Effector CD8-positive, alpha-beta T cell (primary cell): Measurements from ENCODE around the gene B3GNT8.
"Not testable (repeated sequence)": the region's sequence is repeated elsewhere in the genome, so short reads cannot be mapped to it uniquely, and the experiment has no call there.

ENCODE experiments used
- DNase-seq: peaks from one replicate; lab custom pipeline; 2025; lab: John Stamatoyannopoulos, UW
- total RNA-seq, 4 experiments: gene quantifications; one replicate each; lab custom pipeline; 2026; lab: John Stamatoyannopoulos, UW

The B3GNT8 gene, protein sequence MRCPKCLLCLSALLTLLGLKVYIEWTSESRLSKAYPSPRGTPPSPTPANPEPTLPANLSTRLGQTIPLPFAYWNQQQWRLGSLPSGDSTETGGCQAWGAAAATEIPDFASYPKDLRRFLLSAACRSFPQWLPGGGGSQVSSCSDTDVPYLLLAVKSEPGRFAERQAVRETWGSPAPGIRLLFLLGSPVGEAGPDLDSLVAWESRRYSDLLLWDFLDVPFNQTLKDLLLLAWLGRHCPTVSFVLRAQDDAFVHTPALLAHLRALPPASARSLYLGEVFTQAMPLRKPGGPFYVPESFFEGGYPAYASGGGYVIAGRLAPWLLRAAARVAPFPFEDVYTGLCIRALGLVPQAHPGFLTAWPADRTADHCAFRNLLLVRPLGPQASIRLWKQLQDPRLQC
- total RNA-seq: 0 to 1.5 (median 0.68) reads per million in 4 experiments

DNA sequence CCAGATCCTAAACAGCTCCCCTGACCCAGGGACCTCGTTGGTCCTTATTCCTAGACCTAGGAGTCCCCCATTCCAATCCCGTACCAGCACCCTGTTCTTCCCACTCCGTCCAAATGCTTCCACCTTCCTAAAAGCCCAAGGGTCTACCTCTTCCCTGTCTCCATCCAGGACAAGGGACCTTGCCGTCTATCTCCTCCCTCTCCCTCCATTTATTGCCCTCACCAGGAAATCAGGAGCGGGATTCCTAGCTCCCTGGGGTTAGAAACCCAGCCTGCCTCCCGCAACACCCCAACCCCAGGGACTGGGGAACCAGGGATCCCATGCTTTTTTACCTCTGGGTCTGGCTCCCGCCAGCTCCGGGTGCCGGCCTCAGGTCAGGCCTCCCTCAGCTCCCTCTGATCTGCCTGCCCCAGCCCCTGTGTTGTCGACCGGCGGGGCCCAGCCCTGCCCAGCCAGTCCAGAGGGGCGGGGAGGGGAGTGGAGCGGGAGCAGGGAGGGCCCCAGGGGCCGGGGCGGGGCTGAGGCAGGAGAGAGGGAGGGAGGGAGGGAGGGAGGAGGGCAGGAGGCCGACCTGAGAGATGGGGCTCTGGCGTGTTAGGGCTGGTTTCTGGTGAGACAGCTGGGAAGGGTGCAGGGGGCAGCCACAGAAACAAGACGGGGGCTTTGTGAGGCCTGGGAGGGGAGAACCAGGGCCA is at the start of gene B3GNT8:
TSS of gene B3GNT8 (minus strand) at position 423 of the 695 bp plus-strand sequence. CDS start 596 bp downstream, outside the sequence.
- DNase-seq: peak; percentile 10

DNA sequence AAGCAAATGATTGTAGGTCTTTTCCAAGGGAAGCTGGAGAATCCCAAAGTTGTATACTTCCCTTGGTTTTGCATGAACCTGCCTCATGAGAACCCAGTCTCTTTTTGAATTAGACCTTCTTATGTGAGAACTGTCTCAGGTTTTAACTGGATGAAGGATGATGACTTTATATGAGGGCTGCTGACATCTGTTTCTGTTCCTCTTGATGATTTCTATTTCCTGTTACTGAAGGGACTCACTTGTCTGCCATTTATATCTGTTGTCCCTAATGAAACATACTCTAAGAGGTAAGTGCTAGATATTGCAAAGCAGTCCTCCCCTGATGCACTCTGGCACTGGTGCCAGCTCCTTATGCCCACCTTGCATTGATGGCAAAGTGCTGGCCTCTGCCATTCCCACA is 49.4 kb upstream of the B3GNT8 start:
- no peak for DNase-seq

DNA sequence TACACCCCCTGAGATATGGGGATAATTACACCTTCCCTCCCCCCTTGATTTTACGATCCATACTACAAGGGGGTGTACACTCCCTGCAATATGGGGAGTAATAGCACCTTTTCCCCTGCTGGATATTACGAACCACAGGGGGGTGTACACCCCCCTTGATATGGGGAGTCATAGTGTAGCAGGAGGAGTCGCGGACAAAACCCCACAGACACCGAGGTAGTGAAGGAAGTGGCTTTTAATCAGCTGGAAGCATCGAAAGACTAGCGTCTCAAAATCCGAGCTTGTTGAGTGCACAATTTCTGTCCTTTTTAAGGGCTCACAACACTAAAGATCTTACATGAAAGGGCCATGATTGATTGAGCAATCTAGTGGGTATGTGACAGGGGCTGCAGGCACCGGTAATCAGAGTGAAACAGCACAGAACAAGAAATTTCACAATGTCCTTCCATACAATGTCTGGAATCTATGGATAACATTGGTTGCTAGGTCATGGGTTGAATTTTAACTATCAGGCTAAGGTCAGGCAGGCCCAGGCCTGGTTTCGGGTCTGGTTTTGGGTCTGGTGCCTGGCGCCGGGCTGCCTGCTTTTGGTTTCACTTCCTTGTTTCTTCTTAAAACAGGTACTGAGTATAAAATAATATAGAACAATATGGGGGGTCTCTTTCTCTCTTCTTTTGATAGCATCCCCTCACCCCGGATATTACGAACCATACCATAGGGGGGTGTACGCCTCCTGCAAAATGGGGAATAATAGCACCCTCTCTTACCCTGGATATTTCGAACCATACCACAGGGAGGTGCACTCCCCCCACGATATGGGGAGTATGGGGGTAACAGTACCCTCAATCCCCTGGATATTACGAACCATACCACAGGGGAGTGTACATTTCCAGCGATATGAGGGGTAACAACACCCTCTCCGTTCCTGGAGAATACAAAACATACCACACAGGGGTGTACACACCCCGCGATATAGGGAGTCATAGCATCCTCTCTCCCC is 36.4 kb upstream of the B3GNT8 start:
- not testable (repeated sequence) for DNase-seq

DNA sequence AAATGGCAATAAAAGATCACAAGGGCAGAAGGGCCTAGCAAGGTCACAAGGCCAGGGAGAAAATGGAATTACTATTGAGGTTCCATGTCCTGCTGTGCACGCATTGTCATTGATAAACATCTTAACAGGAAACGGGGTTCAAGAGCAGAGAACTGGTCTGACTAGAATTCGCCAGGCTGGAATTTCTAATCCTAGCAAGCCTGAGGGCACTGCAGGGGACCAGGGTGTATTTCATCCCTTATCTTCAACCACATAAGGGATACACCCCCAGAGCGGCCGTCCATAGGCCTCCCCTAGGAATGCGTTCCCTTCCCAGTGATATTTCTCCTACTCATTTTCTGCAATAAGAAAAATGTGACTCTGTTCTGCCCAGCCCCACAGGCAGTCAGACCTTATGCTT is 35.3 kb upstream of the B3GNT8 start:
- no peak for DNase-seq

DNA sequence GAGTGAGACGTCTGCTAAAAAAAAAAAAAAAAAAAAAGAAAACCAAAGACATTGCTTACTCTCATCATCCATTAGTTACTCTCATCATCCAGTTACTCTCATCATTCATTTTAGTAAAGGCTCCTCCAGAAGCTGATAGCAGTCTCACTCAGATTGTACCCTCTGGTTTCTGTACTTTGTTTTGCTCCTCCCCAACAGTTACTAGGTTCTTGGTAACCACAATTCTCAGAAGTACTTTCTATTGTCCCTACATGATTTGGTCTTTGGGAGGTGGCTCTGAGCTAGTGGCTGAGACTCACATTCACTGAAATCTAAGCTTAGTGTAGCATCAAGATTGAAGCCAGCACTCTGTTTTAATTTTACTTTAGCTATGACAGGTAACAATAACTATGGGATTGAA is 30.1 kb upstream of the B3GNT8 start:
- no peak for DNase-seq

DNA sequence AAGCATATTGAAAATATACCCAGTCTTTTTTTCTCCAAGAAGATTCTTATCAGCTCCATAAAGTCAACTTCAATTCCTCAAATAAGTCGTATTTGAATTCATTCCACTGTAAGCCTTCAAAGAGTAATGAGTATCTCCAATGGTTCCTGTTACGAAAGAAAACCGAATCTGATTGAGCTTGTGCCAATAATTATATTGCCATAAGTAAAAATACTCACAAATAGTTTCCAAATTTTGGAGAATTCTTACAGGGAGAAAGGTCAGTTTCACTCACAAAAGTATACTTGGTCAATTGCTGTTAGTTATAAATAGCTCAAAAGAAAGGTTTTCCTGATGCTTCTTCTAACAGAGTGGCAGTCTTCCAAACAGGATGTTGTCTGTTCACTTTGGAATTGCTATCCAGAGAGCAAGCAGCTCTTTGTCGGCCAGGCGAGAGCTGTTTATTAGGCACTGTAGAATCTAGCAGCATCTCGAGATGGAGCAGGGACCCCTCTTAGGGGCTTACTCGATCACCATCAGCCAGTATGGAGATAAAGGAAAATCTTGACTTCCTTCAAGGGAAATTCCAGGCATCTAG is 29.3 kb upstream of the B3GNT8 start:
- no peak for DNase-seq

DNA sequence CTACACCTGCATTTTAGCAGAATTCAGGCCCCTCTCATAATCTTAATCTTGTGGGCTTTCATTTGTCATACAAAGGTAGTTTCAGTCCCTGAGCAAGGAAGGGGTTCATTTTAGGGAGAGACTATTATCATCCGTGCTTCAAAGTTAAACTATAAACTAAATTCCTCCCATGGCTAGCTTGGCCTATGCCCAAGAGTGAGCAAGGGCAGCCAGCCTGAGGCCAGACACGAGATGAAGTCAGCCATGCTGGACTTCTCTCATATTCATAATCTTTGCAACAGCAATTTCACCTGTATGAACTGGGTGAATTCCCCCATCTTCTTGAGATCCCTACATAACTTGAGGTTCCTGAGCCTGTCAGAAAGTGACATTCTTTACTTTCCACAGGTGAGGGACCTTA is 28.8 kb upstream of the B3GNT8 start:
- no peak for DNase-seq

DNA sequence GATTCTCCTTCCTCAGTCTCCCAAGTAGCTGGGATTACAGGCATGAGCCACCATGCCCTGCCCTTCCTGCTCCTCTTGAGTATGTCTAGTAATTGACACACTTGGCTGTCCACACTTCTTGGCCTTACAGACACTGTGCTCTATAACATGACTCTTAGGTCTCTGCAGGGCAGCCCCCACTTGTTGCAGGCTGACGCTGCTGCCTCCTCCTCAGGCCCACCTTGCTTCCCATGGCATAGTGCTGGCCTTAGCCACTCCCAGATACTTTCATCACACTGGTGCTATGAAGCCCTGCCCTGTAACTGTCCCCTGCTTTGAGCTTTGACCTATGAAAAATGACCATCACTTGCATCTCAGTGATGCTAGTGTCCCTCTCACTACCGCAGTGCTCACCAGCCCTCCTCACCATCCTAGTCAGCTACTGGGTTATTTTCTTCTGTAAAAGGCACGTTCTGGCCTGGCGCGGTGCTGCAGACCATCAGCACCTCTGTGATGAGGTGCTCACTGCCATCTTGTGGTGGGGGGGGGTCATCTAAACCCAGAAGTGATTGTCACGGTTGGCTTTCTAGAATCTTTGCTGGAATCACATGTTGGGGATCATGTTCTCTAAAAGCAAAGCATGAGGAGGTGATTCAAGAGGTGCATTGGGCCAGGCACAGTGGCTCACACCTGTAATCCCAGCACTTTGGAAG is 25.6 kb upstream of the B3GNT8 start:
- no peak for DNase-seq

DNA sequence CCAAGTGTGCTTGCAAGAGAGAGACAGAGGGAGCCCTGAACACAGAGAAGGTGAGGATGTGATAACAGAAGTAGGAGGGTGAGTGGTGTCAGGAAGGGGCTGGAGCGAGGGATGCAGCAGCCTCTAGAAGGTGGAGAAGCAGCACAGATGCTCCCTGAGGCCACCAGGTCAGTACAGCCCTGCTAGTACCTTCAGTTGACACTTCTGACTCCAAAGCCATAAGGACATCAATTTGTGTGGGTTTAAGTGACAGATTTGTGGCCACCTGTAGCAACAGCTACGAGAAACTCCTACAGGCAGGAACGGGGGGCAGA is 22.6 kb upstream of the B3GNT8 start:
- no peak for DNase-seq

DNA sequence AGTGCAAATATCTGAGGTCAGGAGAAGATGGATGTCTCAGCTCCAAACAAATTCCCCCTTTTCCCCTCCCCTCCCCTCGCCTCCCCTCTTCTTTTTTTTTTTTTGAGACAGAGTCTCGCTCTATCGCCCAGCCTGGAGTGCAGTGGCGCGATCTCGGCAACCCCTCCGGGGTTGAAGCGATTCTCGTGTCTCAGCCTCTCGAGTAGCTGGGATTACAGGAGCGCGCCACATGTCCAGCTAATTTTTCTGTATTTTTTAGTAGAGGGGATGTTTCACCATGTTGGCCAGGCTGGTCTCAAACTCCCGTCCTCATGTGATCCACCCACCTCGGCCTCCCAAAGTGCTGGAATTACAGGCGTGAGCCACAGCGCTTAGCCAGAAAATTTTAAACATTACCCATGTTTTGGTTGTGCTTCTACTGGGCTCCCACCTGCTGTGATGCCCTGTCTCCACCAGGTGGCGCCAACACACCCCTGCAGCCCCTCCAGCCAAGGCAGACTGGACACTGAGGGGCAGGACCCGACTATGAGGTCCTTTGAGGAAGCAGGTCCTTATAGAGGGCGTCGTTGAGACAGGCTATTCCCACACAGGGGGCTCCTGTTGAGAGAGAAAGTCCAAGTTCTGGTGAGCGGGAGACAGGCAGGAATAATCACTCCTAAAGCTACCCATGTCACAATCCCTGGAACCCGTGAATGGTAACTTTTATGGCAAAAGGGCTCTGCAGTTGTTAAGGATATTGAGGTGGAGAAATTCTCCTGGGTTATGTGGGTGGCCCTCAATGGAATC is 22.1 kb upstream of the B3GNT8 start:
- DNase-seq: peak; percentile 62

DNA sequence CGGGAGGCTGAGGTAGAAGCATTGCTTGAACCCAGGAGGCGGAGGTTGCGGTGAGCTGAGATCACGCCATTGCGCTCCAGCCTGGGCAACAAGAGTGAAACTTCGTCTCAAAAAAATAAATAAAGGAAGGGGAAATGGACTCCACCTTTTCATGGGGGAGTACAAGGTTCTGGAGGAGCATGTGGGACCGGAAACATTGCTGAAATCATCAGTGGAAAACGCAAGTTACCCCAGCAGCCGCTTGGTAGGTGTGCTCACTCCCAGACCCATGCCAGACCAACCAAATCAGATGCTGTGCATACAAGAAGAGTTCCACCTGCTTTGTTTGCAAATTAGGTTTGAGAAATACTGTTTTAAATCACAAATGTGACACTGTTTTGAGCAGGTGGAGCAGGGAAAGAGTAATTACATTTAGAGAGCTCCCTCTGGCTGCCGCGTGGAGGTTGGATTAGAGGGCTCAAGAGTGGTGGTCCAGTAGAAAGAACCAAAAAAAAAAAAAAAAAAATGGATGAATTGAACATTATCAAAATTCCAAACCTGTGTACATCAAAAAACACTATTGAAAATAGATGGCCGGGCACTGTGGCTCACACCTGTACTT is 20.7 kb upstream of the B3GNT8 start:
- DNase-seq: no peak

DNA sequence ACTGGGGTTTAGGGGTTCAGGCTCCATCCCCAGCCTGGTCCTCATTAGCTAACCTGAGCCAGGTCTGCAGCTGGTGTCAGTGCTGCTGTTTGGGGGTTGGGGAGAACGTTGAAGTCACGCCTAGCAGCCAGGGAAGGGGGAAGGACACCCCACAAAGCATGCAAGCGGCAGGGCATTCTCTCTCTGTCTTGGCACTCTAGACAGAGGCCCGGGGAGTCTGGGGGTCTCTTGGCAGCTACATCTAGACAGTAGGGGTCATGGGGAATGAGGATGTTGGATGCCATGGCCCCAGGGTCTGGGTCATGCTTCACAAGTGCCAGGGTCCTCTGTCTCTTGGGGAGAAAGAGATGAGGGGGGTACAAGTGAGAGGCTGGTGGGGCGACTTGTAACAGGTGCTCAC is 18.4 kb upstream of the B3GNT8 start:
- no peak for DNase-seq

DNA sequence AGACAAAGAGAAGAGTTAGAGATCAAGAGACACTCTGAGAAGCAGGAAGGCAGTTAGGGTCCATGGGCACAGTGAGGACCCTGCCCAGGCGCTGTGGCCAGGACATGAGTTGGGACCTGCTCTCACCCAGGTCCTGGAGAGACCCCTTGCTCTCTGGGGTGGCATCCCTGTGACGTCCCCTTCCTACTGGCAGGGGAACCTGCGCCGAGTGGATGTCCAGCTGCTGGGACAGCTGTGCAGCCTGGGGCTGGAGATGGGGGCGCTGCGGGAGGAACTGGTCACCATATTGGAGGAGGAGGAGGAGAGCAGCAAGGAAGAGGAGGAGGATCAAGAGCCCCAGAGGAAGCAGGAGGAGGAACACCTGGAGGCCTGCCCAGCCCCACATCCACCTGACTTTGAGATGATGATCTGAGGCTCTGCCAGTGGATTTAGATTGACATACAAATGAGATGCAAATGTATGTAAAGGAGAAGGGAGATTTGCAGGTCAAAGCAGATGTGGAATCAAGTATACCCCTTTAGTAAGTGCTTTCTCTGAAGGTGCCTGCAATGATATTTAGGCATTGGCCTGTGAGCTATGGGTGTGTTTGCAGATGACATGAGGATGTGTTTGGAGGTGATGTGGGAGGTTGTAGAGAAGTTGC is 16.8 kb upstream of the B3GNT8 start:
- DNase-seq: no peak

DNA sequence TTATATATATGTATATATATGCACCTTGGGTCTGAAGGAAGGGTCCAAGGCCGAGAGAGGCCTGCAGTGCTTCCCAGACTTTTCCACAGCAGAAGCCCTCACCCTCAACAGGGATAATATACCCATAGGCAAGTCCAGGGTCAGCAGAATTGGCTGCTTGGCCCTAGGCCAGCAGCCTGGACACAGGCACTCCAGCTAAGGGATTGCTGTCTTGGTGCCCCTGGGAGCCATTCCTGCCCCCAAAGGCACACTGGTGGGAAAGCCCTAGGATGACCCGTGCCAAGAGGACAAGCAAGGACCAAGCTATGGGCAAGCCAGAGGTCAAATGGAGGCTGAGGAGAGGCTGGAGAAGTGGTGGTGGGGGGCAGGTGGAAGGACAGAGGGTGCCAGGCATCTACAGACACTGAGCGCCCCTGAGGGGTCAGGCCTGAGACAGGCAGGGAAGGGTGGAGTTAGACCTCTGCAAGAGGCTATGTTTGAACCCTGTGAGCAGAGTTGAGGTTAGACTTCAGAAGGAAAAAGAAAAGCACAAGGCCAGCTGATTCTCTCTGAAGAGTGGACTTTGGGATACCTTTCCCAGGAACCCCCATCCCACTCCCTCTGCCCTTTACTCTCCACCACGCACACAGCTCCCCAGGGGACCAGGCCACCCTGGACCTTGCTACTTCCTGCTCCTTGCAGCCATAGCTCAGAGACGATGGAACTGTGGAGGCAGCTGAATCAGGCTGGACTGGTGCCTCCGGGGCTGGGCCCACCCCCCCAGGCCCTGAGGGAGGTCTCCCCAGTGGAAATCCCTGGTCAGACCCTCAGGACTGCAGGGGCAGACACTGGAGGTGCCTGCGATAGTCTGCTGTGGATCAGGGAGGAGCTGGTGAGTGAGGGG is 15.5 kb upstream of the B3GNT8 start, which contains the start of gene ERICH4:
TSS of gene ERICH4 (plus strand) at position 684 of the 883 bp plus-strand sequence. CDS start at position 698, 14 bp downstream.
- DNase-seq: no peak

DNA sequence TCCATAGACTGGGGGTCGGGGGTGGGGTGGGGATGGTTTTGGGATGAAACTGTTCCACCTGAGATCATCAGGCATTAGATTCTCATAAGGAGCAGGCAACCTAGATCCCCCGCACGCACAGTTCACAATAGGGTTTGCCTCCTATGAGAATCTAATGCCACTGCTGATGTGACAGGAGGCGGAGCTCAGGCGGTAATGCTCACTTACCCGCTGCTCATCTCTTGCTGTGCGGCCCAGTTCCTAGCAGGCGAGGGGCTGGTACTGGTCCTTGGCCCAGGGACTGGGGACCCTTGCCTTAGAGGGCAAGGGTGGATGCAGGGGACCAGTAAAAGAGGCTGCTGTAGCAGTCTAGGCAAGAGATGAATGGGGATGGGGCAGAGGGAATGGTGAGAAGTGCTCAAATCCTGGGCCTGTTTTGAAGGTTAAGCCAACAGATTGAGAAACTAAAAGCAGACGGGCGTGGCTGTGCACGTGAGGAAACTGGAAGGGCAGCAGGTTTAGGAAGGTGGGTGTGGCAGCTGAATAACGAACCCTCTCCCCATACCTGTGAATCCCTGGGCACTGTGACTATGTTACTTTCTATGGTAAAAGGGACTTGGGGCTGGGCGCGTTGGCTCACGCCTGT is 14.3 kb upstream of the B3GNT8 start:
- no peak for DNase-seq

DNA sequence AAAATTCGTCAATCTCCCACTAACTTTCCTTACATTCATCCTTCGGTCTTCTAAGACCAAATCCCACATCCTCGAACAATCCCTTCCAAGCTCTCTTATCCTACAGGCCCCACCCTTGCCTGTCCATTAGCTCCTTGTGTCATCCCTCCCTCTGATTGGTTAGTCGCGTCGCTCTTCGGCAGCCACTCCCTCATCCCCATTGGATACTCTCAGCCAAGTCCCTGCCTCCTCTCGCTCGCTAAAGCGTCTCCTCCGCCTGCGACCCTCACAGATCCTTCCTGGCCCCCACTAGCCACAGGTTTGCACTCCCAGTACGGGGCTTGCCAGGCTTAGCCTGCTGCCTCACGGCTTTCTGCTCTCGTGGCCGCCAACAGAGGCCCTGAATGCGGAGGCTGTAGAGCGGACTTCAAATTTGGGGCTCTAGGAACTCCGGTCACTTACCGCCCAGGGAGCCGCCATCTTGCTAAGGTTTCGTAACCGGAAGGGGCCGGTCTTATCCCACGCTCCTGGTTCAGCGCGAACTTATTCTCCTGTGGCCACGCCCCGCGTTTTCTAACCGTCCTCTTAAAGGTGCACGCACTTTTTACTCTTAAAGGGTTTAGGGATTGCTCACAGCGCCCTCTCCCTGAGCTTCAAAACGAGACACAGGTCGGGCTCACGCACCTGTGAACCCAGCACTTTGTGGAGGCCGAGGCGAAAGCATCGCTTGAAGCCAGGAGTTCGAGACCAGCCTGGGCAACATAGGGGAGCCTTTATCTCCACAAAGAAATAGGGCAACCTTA is 12.5 kb upstream of the B3GNT8 start, which contains the start of gene DMAC2:
TSS of gene DMAC2 (minus strand) at position 472 of the 782 bp plus-strand sequence. CDS start at position 459, 13 bp downstream.
- DNase-seq: peak; percentile 86
